Activated CD4-positive, alpha-beta T cell treated with anti-CD3 and anti-CD28 coated beads for 4 hours (primary cell): Measurements from ENCODE around the gene TTYH3.

Source experiments
- DNase-seq, 2 donors: peaks; one replicate each; pipeline ENCODE4 v3.0.0-alpha.2; 2020

The TTYH3 gene

GRCh38 chr7:2635810-2636701, 4.3 kb downstream of the TTYH3 start:
- no peak for DNase-seq

- DNase-seq, result no peak
Observed at GRCh38 chr7:2637066-2637471, 5.3 kb downstream of the TTYH3 start.

GRCh38 chr7:2637505-2638223, 5.9 kb downstream of the TTYH3 start:
- no peak for DNase-seq

GRCh38 chr7:2638224-2638991, 6.6 kb downstream of the TTYH3 start:
- no peak for DNase-seq

- DNase-seq, result no peak
Observed at GRCh38 chr7:2639181-2639681, 7.4 kb downstream of the TTYH3 start.

- no peak for DNase-seq
Observed at GRCh38 chr7:2639695-2640481, 8.1 kb downstream of the TTYH3 start.

GRCh38 chr7:2640482-2640830, 8.7 kb downstream of the TTYH3 start:
- no peak for DNase-seq

GRCh38 chr7:2640846-2641316, 9.1 kb downstream of the TTYH3 start:
- DNase-seq, result no peak

- DNase-seq, result no peak
Observed at GRCh38 chr7:2641406-2642393, 9.9 kb downstream of the TTYH3 start.

- no peak for DNase-seq
Observed at GRCh38 chr7:2643386-2644219, 11.8 kb downstream of the TTYH3 start.

- DNase-seq, result no peak
Observed at GRCh38 chr7:2644220-2644561, 12.4 kb downstream of the TTYH3 start.

- DNase-seq, result no peak
Observed at GRCh38 chr7:2644562-2645273, 12.9 kb downstream of the TTYH3 start.

- no peak for DNase-seq
Observed at GRCh38 chr7:2645274-2645868, 13.6 kb downstream of the TTYH3 start.

GRCh38 chr7:2646336-2646679, 14.5 kb downstream of the TTYH3 start:
- DNase-seq, result no peak

- no peak for DNase-seq
Observed at GRCh38 chr7:2646680-2647571, 15.1 kb downstream of the TTYH3 start.

- DNase-seq, result no peak
Observed at GRCh38 chr7:2647594-2648172, 15.9 kb downstream of the TTYH3 start.

- no peak for DNase-seq
Observed at GRCh38 chr7:2649139-2649838, 17.5 kb downstream of the TTYH3 start.
